HG03159 (cell line): ENCODE measurements around the gene NDUFAF3.

Experiments
- ATAC-seq: cut with Tn5 transposase; IDR thresholded peaks from one replicate; pipeline ENCODE4 v1.9.1; 2021; ENCODE audit warnings: mild to moderate bottlenecking, moderate library complexity; ENCODE audit not compliant: unreplicated experiment

The NDUFAF3 gene

DNA sequence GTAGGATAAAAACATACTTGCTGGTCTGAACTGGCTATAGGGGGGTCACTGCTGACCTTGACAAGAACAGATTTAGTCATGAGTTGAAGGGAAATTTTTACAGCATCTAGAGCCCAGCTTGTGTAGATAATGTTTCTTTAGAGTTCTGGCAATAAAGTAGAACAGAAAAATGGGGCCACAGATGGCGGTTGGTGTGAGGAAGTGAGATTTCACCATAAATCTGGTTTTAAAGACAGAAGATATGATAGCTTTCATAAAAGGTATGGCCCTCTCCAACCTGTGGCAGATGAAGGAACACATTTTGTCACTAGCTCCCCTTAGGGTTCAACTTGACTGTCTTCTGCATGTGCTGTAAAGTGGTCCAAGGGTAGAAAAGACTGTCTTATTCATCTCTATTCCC lies 31.6 kb downstream of the NDUFAF3 start:
- ATAC-seq, result no peak

GRCh38 chr3:49054344-49054862 lies 32.5 kb downstream of the NDUFAF3 start:
- no peak for ATAC-seq

DNA sequence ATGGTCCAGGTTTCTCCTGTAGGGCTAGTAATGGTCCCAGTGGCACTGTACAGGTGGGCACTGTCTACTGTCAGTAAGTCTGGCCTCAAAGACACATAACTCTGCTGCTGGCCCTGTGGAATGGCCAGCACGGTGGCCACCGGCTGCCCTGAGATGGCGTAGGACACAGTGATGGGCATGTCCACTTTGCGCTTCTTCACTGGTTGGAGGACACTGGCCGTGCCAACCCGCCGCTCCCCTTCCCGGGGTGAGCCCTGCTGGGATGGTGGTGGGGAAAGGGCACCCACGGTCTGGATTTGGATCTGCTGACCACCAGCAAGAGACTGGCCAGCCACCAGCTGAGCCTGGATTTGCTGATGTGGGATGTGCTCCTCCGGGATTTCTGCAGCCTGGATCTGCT lies 35.3 kb downstream of the NDUFAF3 start:
- ATAC-seq, result no peak

DNA sequence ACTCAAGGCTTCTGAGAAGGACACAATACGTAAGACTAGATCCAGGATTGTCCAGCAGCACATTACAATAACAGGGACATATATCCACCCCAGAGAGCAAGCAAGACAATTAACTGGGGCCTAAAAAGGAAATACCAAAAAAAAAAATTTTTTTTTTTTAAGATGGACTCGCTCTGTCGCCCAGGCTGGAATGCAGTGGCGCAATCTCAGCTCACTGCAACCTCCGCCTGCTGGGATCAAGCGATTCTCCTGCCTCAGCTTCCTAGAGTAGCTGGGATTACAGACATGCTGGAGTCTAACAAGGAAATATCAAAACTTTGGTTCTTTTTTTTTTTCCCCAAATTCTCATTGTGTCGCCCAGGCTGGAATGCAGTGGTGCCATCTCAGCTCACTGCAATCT lies 36.1 kb downstream of the NDUFAF3 start:
- ATAC-seq, result no peak
